Fibroblast of the conjunctiva (primary cell): ENCODE measurements around the gene LRRC4C.
A peak's percentile ranks its signal among the peaks of the same experiment; 100 is the strongest.

Source experiments
- DNase-seq: peaks from one replicate; pipeline ENCODE4 v3.0.0-alpha.2; 2010; ENCODE audit warnings: low read depth

The LRRC4C gene

DNA sequence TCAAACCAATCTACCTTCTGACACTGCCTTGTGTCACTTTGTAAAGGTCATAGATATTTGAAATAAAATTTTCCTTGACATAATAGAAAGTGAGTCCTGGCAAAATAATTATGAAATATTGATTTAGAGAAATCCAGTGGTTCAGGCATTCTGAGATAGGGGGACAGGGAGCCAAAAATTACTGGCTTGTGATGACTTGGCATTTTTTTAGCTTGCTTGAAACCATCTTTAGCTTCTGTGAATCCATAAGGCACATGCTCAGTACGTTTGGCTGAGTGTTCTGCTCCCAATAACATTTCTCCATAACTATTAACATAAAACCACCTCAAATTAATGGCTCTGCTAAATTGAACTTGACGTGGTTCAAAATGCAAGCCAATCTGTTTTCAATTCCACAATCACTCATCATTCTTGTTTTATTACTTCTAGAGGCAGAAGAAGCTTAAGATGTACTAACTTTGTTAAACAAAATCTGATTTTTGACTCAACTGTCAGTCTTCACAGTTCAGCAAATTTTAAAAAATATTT is 209.0 kb downstream of the LRRC4C start:
- no peak for DNase-seq

DNA sequence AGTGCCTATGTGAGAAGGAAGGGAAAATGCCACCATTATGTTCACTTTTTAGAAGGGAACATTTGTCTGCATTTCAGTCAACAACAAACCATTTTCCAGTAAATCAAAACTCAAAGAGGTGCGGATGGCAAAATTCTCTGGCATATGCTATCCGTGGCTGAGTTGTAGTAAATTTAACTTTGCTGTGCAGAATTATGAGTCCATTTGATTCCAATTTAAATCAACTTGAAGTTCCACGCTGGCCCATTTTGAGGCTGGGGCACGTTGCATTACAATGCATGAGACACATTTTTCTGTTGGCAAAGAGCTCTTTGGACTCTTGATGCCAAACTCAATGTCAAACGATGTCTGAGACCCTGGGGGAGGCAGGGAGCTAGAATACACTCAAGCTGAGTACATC is 211.8 kb downstream of the LRRC4C start:
- DNase-seq: no peak

DNA sequence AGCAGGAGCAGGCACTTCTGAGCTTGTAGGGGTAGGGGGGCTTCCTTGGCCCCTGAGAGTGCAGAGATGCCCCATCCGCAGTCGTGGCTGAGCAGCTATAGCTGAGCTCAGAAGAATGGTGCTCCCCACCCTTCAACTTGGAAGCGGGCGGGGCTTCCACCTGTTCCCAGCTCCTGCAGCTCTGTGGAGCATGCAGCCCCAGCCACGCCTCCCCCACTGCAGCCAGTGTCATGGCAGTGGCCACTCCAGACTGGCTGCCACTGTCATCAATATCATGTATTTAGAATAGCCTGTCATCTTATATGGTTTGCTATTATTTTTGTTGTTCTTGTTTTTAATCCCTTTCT is 213.1 kb downstream of the LRRC4C start:
- no peak for DNase-seq

DNA sequence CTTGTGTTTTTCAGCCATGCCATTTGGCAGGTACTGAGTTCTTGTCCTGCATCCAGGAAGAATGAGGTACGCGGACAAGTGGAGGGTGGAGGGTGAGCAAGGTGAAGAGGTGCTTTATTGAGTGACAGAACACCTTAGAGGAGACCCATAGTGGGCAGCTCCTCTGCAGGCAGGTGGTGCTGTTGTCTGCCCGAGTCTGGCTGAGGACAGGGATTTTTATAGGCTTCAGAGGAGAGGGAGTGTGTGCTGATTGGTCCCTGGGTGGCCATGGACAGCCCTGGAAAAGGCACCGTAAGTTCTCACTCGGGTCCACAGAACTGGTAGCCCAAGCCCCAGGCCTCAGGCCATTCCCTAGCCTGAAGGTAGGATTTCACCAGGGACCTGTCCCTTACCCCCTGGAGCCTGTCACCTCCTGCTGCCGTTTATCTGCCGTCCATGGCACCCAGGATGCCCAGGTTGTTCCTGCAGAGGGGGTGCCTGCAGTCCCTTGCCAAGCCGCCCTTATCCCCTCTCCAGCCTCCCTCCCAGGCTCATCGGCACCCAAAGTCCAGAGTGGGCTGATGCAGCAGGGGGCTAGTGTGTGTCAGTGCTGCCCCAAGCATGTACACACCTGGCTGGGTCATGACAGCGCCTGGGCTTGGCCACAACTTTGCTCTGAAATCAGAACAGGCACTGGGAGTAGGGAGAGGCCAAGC is 213.6 kb downstream of the LRRC4C start:
- no peak for DNase-seq

DNA sequence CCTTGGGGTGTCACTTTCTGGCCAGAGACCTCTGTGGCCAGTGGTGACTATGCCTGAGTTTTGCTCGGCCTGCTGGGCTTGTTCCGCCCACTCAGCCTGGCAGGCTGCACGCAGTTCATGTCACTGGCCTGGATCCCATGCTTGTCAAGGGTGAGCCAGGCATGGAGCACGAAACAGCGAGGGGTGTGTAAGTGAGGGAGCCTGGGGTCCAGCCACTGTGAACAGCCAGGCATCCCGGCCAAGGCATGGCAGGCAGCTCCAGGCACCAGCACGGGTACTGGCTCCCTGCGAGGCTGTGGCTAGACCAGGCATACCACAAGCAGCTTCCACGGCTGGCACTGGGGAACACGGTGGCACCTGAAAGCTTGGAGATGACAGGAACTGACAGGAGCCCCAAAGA is 214.3 kb downstream of the LRRC4C start:
- no peak for DNase-seq

DNA sequence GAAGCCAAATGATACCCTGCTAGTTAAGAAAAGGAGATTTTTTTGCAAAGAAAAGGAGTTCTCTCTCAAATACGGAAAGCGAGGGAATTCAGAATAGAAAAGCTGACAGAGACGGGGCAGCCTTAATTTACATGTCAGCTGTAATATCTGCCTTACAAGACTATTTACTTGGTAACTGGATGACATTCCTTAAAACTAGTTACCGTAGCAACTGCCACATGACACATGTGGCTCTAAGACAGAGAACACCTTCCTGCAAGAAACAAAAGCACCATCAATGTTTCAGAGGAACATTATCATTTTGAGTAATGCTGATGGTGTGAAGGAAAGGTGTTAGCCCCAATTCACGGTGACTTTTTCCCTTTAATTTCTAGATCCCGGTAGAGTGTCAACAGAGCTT is 222.1 kb downstream of the LRRC4C start:
- no peak for DNase-seq

DNA sequence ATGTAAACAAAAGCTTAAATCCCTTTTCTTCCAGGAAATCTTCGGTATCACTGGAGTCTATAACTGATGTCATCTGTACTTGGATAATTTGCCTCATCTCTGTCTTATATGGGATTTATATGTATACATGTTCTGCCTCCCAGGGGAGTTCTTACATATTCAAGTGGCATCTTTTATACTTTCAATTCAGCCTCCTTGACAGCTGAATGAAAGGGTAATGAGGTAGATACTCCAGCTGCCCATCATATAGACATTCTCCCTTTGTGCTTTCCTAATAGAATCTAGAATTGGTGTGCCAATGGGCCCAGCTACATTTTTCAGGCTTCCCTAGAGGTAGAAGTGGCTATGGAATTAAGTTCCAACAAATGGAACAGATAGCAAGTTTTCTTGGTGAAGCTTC is 223.8 kb downstream of the LRRC4C start:
- no peak for DNase-seq

DNA sequence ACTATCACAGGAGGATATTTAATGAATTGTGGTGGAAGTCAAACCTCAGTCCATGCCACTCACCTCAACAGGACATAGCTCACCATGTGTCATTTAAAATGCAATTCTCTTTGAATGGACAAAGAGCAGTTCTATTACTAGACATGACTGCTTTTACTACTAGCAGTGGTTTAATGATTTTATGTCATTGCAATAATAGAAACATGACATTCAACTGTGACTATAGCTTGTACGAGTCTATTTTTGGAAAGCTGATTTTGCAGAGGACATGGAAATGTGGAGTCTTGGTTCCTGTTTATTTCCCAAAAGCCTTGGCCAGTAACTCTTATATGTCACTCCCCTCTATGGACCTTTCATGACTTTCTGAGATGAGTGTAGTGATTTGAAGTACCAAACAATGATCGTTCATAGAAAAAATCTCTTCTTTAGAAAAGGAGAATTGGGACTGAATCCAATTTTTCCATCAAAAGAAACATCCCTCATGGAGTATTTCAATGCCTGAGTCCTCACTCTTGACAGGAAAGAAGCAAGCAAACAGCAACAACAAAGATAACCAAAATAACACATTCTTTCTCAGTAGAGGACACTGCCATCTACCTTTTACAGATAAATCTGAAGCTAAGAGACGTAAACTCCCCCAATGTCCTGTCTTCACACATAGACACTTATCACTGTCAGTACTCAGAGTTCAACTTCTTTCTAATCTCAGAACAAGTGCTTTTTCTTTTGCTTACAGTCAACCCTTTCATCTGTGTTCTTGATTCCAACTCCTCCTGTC is 233.4 kb downstream of the LRRC4C start:
- DNase-seq: no peak

DNA sequence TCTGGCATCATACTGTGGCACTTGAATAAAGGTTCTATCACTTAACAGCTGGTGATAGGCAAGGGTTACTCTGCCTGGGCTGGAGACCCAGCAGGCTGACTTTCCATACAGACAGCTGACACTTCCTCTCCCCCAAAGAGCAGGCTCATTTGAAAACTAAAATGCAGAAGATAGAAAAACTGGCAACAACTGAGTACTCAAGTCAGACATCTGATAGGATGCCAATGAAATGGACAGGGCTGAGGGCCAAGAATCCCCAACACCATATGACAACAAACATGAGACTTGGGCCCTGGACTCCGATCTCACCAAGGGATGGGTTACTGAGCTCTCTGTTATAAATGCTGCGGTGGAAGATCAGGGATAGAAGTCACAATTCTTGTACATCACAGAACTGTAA is 237.2 kb downstream of the LRRC4C start:
- no peak for DNase-seq

DNA sequence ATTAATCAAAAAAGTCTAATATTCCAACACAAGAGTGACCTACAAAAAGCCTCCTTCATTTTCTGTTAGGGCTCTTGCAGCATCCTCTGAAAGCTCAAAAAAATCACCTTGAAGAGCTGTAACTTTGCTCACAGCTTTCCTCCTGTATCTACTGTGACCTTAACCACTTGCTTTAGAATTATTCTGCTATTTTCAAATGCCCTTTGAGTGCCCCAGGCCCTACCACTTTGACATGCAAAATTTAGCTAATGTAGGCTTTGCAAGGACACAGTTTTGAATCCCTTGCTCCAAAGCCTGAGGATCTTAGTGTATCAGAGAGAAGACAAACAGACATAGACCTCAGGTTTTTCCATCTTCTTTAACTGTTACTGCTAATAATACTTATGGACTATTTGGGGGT is 253.1 kb downstream of the LRRC4C start:
- no peak for DNase-seq

DNA sequence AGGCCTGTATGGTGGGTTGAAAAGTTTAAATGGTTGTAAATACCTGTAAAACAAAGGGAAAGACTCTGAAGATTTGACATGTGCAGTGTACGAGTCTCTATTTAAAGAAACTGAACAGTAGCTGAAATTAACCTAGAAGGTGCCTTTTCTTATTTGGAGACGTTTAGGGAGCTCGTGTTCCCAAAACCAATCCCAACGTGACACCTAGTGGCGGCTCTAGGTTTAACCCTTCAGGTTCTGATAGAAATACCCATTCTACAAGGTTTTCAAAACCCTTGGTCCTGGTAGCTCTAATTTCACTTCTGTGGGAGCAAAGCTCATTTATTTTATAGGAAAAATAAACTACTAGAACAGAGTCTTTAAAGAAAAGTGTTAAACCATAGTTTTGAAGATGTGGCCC is 258.3 kb downstream of the LRRC4C start:
- DNase-seq: peak; percentile 1

DNA sequence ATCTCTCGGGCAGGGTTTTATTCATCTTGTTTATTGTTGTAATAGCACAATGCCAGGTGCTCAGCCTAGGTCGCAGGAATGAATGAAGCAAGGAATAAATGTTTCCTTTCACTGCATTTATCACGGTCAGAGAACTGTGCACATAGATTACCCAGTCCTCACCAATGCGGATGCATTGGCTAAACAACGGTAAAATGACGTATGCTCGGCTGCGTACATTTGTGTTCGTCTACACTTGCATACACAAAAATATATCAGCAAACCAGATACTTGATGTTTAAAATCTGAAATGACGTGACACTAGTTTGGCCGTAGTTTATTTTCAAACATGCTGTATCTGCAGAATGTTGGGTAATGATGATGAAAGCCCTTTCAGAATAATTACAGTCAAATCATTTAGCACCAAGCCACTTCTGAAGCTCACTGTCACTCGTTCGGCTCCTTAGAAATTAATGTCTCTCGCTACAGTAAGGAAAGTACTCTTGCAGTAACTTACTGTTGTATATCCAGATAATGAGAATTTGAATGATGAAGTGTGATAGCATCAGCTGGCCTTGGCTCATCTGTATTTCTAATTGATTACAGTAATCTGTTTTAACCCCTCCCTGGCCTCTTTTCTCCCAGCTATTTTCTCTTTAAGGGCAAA is 268.9 kb downstream of the LRRC4C start:
- no peak for DNase-seq

DNA sequence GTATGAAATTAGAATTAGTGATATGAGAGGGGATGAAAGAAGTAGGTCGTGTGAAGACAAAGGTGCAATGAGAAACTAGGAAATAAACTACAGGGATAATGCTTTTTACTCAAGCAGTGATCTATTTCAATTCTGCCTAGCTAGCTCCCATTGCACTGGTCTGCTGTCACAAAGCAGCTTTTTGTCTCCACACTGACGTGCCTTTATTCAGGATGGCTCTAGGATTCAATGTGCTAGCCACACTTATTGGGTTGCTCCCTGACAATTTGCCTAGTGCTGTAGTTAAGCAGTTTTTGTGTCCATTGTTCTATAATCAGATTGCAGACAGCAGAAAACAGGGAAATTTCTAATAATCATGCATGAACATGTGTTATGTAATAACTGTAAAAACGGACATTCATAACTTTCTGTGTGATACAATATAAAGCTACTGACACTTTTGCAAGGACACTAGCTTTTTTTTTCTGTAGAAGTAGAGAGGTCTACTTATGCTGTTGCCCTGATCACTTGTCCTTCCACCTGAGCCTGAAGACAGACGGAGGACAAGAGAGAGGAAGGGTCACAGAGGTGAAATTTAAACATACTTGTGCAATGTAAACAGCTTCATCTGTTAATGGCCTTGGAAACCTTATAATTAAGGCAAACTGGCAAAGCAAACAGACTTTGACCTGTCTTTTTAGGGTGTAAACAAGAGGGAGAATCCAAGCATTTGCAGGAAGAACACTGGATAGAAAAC is 269.6 kb downstream of the LRRC4C start:
- DNase-seq: no peak

DNA sequence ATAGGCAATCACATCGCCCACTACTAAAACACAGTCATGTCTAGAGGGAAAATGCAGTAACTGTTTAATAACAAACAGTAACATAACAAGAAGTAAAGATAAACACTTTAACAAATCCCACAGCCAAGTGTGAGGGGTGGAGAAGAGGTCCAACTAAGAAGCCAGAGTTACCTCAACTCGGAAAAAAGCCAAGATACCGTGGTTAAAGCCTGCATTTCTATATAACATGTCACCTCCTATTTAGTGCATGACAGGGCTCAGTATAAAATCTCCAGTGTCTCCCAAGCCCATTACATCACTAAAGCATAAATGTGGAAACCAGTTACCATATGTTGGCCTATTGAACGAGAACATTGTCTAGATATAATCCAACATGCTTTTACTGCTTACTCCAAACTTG is 281.7 kb downstream of the LRRC4C start:
- DNase-seq: no peak

DNA sequence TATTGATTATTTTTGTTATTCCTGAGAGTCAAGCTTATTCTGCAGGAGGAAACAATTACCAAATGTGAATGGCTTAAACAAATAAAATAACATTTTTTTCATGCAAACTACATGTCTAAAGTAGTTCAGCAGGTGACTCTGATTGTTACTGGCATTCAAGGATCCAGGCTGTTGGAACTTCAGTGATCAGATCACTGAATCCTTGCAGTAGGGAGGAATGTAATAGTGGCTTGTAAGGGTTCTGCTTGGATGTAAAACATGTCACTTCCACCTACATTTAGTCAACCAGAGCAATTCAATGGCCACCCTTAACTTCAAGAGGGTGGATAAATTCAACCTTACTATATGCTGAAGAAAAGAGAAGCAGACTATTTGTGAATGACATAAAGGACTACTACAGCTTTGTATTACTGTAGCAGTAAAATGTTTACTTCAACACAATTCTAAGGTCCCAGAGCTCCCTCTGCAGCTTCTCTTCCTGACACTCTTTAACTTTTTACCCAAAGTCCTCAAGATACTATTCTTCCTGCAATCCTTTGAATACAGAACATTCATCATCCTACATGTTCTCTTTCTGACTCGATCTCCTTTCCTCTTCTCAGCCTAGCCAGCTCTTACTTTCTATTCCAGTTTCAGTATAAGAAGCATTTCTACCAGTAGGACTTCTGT is 284.0 kb downstream of the LRRC4C start:
- no peak for DNase-seq

DNA sequence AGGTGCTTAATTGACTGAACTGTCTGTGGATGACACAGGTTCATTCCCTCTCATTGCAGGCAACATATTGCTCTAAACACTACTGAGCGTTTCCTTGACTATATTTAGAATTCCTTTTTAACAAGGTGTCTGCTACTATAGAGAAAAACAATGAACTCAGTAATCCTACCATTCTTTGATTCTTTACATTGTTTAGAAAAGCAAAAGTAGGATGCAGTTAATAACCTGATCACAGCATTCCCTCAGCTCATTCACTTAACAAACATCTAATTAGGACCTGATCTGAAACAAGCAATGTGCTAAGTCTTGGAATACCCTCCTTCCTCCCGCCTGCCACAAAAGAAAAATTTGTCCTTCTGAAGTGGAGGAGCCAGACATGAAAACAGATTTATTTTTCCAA is 313.1 kb downstream of the LRRC4C start:
- DNase-seq: no peak

DNA sequence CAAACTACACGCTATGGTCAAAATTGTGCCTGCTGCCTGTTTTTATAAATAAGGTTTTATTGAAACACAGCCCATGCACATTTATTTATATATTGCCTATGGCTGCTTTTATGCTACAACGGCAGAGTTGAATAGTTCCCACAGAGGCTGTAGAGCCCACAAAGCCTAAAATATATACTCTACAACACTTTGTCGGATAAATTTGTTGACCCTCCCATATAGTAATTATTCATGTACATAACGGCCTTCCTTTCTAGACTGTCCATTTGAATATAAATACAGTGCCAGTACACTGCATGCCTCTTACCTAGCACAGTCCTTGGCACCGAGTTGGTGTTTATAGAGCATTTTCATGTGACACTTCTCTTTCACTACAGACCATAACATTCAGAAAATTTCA is 314.0 kb downstream of the LRRC4C start:
- no peak for DNase-seq

DNA sequence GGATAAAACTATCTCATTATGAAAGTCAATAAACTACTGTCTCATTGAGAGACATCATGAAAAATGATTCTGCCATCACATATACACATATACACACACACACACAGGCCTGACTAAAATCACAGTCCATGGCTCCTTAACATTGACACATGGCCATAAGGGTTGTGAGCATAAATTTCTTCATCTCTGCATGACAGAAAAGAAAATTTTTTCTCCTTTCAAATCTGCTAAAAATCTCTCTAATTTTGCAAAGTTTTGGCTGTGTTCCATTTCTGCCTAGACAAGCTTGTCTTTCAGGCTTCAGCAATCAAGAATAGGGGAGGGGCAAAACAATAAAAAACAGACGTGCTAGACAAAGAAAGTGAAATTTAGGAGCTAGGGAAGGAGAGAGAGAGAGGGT is 324.5 kb downstream of the LRRC4C start:
- DNase-seq: no peak

DNA sequence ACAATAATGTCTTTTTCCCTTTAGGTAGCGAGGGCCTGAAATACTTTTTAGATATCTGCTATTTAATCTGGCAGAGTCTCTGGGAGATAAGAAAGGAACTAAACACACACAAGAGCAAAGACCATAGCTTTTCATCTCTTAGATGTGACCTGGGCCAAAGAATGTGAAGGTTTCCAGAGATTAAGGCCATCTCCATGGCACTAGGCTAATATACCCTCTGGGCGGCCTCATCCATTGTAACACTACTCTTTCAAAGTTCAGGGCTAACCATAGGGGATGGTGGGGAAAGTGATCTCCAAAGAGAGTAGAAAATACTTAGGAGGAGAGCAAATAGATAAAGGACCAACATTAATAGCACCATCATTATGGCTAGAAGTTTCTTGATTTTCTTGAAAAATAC is 326.4 kb downstream of the LRRC4C start:
- no peak for DNase-seq

DNA sequence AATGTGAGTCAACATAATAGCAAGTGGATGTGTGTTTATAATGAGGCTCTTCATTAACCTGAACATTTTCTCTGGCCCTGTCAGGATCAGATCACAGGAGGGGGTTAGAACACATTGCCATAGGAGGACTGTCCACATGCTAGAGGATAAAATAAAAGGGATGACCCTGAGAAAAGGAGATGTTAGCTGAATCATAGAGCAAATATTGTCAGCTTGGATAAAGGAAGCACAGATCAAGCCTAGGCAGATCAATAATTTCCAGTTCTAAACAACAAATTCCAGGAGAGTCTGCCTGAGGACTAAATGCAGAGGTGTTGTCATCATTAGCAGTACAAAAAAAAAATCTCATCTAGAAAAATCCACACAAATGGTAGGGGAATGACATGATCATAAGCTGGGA is 337.9 kb downstream of the LRRC4C start:
- DNase-seq: no peak

DNA sequence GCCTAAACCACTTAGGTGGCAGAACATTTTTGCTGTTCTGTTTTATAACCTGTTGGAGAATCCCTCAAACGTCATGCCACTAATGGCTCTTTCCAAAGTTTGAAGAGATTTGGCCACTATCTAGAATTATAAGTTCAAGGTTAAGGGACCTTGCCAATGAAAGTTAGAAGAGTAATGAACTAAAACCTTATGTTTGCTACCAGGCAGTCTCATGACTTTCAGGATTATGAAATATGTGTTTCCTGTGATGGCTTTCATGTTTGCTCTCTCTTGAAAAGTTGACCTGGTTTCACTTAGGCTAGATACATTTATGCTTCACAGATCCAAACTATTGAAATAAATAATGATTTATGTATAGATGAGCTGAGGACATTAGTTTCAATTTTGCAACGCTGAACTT is 340.0 kb downstream of the LRRC4C start:
- DNase-seq: no peak

DNA sequence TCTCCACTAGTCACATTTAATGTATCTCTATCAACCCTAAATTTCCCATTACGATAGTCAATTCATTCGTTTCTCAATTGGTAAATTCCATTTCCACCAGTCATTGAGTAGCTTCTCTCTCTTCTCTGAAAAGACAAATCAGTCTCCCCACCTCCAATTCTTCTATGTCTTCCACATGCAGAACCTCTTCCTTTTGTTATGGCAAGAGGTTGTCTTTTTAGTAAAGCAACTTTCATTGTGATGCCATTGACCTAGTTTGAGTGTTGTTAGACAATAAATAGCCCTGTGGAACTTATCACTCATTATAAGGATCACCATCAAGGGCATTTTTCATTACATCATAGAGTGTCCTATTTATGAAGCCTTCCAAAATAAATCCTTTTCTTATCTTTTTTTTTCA is 340.9 kb downstream of the LRRC4C start:
- DNase-seq: no peak
